RCC 7860 (cell line): ENCODE measurements around the gene COPS7A.

Experiments used
- DNase-seq: peaks from one replicate; pipeline ENCODE4 v3.0.0-alpha.2; 2015; ENCODE audit warnings: low spot score
- FAIRE-seq: peaks from 2 replicates; lab custom pipeline; 2012; peaks lifted over from hg19 to GRCh38; lab: Jason Lieb, UNC

The COPS7A gene

DNA sequence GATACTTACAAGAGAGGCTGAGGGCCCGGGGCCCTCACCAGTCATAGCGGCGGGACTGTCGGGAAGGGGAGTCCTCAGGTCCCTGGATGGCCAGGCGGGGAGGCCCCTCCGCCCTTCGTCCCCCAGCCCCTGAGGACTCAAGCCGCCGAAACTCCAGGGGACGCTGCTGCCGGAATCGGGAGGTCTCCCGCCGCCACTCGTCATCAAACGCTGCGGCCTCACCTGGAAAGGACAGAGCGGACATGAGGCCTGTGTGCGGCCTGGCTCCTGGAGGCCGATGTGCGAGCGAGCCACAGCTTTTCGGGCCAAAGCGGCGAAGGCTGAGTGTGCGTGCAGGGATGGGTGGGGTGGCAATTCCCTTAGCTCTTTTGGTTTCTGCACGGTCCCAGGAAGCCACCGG lies 24.9 kb downstream of the COPS7A start:
- FAIRE-seq (no peak), DNase-seq (no peak)

DNA sequence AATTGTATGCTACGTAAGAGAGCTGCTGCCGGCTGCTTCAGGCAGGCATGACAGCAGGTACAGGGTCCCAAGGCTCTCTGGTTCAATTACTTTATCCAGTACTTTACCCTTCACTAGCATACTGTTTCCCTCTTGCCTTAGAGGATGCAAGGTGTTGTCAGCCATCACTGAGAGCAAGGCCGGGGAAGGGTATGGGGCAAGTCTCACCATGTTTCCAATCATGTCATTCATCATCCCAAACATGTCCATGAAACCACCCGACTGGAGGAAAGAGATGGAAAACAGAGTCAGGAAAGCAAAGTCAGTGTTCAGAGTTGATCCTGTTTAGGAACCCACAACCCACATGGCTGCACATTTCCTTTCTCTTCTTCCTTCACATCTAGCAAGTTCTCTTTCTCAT lies 26.7 kb downstream of the COPS7A start:
- FAIRE-seq (no peak), DNase-seq (no peak)

DNA sequence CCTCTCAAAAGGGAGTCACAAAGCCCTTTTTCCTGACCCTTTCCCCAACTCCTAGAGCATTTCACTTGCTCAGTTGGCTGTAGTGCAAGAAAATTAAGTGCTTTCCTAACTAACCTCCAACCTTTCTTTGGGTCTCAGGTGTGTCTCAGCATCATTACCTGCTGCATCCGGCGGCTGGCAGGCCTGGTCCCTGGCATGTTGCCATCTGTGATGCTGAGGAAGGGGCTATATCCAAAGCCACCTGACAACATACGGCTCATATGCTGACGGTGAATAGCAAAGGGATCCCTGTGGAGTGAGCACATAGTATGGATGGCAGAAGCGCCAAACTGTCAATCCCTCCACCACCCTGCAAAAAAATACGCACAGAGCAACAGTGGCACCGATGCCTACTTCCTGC lies 27.9 kb downstream of the COPS7A start:
- FAIRE-seq, result no peak
- no peak for DNase-seq

DNA sequence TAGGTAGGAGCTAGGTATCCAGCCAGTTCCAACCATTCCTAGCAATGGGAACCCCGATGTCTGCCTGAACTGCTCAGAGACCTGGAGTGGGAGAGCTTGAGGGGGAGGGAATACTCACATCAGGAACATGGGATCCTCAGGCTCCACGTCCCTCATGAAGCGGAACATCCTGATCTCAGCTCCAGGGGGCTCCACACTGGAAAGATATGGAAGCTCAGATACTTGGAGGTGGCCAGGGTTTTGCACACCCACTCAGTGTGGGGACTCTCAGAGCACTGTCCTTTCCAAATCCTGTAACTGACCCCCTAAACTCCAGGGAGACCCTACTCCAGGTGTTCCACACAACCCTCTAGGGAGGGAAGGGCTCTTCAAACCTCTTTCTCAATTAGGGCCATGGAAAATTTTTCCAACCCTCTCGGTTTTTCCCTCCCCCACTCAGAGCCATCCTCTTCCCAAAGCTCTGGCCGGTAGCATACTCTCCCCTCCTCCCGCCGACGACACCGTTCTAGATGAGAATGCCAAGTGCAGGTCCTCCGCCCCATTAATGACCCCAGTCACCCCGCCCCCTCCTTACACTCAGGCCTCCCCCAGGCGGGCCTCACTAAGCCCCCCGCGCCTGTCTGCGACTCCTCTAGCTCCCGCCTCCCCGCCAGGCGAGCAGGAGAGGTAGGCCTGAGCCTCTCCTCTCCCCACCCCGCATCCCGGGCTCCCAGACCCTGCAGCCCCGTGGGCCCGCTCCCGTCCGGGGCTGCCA lies 28.5 kb downstream of the COPS7A start:
- peak; percentile 18 for DNase-seq

DNA sequence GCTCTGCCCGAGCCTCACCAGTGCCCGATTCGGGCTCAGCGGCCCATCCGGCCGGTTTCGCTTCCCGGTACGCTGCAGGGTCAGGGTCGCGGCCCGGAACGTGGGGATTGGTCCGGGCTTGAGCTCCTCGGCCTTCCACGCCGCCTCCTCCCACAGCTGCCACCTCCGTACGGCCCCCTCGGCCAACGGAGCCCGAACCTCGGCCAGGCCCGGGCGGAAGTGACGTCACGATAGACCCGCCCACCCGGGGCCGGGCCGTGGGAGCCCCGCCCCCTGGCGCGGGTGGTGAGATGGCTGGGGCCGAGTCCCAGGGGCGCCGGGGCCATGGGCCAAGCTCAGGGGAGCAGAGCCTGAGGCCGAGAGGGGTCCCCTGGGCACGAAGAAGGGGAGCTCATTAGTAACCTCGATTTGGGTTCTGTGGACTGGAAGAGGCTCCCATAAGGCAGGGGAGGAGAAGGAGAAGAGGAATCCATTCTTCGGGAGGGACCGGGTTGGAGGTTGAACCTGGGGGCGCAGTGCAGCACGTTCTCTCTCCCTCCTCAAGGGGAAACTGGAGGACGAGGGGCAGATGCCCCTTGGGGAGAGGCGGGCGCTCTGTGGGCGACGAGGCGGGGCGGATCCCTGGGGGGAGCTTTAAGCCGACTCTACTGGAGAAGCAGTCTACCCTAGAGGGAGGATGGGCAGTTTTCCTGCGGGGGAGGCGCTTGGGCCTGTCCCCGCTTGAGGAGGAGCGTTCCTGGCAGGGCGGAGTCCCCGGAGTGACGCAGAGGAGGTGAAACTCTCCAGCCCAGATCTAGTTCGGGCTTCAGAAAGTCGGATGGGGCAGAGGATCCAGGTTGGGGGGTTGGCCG lies 29.3 kb downstream of the COPS7A start, which contains the start of gene MLF2:
Gene MLF2 (minus strand): TSS at position 221 of the 851 bp plus-strand sequence. CDS start 807 bp downstream, outside the sequence.
- FAIRE-seq (peak; percentile 87), DNase-seq (peak; percentile 96)

More for the DNA sequence above, 28.5 kb downstream of the COPS7A start:
- FAIRE-seq, result no peak

DNA sequence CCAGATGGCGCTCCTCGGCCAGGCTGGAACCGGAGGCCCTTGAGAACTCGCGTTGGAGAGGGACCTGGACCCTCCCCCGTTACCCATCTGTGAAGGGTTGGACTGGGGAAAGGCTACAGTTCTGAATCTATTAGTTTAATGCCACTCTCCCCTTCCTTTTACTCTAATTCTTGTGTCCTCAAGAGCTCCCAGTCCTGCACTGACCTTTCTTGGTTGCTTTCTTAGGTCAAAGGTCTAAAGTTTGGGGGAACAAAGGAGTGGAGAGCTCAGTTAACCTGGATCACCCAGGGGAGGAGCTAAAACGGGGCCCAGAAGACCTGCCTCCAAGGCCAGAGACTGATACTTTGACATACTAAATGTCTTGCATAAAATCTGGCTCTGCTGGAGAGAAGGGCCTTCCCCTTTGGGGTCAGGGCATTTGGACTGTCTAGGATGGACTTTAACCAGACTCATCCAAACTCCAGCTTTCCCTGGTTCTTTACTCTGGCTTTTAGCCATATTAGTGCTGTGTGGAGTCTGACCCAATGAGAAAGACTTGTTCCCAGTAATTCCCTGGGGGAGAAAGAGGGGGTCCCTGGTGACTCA lies 30.0 kb downstream of the COPS7A start:
- FAIRE-seq, result no peak
- DNase-seq, result no peak

DNA sequence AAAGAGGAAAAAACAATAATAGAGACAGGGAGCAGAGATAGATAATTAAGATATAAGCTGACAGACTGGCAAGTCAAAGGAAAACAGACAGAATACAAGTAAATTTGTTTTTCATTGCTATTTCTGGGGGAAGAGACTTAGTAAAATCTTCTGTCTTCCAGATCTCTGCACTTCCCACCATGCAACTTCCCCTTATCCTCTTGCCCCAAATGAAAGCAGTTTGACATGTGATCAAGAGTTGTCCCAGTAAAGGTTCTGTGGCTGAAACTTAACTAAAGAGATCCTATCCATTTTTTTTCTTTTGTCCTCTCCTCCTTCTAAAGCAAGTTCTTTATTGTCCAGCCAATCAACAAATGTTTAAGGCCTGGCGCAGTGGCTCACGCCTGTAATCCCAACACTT lies 30.6 kb downstream of the COPS7A start:
- DNase-seq (no peak), FAIRE-seq (no peak)

DNA sequence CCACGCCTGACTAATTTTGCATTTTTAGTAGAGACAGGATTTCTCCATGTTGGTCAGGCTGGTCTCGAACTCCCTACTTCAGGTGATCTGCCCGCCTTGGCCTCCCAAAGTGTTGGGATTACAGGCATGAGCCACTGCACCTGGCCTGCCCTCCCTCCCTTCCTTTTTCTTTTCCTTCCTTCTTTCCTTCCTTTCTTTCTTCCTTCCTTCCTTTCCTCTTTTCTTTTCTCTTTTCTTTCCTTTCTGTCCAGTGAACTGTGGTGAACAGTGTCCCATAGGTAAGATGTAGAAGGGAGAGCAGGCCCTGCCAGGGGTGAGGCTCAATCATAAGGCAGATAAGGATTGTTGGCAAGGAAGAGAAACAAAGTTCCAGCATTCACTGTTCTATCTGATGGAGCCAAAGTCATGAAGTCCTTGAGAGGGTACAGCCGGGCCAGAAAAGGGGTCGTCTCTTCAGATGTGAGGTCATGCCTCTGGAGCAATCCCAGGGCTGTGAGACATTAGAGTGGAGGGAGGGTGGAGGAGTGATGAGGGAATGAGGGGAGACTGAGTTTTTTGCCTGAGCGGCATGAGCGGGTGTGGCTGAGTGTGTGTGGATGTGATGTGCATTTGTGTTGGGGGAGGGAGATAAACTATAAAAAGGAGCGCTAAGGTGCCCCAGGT lies 33.3 kb downstream of the COPS7A start:
- DNase-seq (no peak), FAIRE-seq (no peak)

DNA sequence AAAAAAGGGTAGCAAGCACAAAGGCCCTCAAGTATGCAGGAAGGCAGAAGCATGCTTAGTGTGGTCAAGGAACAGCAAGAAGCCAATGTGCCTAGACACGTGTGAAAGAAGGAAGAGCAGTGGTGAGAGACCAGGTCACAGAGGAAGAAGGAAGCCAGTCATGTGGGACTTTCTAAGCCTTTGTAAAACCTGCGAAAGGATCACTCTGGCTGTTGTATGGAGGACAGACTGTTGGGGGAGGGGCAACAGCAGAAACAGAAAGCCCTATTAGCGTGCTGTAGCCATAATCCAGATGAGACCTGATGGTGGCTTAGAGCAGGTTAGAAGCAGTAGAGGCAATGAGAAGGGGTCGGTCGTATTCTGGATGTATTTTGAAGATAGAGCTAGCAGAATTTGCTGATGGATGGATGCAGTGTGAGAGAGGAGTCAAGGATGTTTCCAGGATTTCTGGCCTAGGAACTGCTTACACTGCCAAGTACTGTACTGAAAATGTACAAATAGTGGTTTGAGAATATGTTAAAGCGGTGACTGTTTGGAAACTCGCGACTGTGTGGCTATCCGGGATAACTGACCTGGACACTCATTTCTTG lies 34.8 kb downstream of the COPS7A start:
- no peak for DNase-seq
- FAIRE-seq, result no peak

DNA sequence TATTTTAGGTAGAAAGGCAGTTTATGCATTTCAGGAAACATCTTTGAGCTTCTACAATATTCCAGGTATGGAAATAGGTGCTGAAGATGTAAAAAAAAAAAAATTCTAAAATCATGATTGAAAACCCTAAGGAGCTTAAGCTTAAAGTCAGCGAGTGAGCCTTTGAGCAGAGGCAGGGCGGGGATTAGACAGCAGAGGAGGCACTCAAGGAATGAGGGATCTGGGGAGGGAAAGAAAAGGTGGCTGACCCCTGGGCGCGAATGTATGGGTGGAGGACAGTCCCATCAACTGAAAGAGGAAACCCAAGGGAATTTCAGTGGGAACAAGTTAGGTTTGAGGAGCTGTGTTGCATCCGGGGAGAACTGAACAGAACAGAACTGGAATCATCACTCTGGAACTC lies 35.9 kb downstream of the COPS7A start:
- FAIRE-seq (no peak), DNase-seq (no peak)

DNA sequence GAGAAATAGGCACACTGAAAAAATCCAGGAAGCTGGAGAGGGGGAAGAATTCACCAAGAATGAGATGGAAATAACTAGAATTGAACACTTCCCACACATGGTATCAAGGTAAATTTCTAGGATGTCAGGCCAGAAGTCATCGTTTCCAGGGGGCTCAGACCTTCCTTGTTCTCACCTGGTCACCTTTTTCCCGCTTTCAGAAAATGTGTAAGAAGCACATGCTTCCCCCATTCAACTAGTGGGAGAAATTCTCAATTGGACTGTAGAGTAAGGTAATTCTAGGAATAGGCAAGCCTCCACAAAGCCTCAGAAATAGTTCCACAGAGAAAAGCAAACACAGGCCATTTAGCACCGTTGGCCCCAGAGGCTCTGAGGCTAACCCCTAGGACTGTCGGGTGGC lies 39.5 kb downstream of the COPS7A start:
- no peak for DNase-seq
- no peak for FAIRE-seq

DNA sequence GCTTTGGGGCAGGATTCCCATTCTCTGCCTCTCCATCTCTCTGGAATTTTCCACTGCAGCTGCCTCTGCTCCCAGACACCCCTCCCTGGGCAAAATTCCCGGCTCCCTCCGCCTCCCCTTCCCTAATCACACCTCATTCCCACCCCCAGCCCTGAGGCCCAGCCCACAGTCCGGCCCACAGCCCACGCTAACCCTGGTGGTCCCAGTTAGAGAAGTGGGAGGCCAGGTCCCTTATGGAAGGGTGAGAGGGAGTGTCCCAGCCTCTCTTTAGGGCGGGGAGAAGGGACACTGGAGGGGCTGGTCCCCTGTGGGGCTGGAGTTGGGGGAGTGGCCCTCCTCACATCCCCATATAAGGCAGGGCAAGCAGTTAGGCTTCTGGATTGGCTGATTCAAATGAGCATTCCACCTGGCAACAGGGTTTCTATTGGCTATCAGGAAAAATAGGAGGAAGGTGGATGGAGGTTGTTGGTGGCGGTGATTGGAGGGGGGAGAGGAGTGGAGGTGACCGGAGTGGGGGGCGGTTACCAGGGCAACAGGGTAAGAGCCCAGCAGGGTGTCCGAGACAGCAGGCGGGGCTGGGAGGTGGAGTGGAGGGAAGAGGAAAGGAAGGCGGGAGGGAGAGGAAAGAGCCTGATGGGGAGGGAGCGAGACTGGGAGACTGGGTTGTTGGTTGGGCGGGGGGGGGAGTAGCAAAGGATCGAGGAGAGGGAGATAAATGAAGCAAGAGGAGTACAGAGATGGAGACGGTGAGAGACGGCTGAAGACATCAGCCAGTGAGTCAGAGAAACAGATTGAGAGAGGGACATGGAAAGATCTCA lies 40.4 kb downstream of the COPS7A start:
- FAIRE-seq (peak; percentile 92), DNase-seq (peak; percentile 97)

DNA sequence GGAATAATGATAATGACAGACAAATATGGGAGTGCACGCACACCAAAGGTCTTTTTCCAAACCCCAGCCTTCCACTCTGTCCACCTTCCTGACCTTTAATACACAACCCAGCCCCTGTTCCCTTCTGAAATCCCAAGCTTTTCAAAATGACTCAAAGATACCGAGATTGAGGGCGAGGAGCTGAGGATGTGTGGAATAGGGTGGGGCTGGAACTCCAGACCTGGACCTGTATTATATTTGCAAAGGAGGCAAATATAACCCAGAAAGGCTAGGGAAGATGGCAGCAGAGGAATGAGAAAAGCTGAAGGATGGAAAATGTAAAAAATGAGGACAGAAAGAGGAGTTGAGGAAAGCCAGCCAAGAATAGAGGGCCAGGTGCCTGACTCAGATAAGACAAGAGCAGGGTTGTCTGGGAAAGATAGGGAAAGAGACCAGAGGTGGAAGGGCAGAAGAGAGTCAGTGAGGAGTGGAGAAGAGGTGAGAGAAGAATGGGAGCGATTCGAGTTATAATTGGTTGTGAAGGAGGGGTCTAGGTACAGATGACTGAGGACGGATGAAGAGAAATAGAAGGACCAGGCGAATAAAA lies 41.3 kb downstream of the COPS7A start:
- no peak for FAIRE-seq
- DNase-seq, result no peak

DNA sequence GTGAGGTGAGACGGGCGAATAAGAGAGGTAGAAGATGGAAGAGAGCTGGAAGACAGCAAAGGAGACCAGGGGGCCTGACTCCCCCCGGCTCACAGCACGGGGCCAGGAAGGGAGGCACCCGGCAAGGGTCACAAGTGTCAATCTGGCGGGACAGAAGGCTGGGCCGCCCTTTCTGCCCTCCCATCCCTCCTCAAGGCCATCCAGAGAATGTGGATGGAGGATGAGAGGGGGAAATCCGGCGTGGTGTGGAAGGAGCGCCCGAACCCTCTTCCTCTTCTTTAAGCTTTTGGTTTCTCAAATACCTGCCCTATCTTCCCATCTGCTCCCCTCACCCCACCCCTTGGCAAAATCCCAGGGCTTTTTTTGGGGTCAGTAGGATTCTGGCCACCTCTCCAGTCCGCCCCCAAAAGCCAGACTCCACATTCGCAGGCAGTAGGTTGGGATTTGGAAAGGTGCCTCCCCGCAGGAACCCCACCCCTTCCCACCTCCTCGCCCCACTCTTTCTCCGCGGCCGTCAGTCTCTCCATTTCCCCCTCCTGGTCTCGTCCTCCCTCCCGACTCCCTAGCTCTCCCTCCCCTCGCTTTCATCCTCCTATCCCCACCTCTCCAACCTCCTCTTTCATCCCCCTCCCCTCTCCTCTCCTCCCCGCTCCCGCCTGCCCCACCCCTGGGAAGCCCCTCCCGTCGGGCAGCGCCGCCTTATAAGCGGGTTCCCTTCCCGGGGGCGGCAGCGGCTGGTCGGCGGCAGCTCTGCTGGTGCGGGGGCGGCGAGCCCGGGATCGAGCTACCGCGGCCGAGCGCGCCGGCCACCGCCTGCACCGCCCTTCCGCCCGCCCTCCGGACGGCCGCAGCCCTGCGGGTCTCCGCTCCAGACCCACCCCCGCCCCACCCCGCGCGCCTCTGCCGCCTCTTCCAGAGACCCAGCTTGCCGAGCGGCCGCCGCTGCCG lies 42.1 kb downstream of the COPS7A start, which contains the start of gene PTMS:
Gene PTMS (plus strand): TSS at position 730 of the 948 bp plus-strand sequence. CDS start 343 bp downstream, outside the sequence.
- no peak for FAIRE-seq
- DNase-seq, result peak; percentile 64

DNA sequence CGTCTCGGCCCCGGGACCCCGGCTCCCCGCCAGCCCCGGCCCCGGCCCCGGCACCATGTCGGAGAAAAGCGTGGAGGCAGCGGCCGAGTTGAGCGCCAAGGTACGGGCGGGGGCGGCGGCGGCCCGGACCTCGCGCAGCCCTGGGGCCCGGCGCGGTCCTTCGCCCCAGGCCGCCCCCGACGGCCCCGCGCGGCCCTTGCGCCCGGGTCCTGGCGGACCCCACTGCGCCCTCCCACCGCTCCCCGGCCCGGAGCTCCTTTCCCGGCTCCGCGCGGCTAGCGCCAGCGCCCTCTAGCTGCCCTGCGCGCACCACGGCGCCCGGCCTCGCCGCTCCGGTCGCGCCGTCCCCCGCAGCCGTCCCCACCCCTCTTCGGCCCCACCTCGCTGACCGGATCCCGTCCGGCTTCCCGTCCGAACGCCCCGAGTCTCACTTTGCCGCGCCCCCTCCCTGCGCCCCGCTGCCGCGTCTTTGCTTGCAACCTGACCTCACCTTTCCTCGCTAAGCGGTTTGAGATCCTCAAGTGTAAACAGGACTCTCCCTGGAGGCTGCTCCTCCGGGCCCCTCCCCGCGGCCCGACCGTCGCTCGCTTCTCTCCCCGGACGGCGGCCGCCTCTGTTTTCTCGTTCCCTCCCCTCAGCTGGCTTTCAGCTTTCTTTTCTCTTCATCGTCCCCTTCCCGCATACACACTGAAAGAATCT lies 43.0 kb downstream of the COPS7A start:
- DNase-seq (peak; percentile 39), FAIRE-seq (no peak)

DNA sequence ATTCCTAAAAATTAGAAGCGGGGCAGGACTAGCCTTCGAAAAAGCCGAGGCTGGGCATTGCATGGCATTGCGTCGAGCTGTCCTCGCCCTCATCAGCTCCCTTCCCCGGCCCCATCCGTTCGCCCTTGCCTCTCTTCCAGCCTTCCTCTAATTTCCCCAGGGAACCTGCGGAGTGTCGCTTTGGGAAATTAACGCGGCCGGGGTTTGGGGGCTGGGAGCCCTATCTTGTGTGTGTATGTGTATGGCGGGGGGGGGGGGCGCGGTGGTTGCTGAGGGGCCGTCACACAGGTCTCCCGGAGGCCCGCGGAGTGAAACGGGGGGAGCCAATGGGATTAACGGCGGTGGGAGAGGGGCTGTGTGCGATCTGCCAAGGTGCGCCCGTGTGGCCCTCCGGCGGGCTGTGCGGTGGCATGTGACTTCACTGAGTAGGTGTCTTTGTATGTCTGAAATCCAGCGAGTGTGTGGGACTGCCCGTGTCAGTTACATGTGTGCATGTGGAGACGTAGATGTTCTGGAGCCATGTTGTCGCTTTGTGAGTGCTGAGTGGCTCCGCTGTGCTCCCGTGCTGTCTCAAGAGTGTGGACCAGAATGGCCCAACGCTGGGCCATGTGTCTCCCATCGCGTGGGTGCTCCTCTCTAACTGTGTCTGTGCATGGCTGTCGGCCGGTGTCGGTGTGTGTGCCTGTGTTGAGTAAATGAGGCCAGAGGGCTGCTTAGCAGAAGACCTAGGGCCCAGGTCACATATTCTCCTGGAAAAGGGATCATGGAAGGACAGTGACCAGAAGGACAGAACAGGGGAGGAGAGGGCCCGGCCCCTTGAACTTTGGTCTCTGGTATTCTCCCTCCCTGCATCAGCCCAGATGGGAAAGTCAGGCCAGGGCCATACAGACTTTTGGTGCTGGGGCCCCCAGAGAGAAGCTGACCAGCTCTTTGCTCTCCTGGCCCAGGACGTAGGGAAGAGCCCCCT lies 43.8 kb downstream of the COPS7A start:
- no peak for FAIRE-seq
- DNase-seq, result no peak
